GM21381 (cell line): ENCODE results near the gene NCK2.
"Not testable (repeated sequence)": the region's sequence is repeated elsewhere in the genome, so short reads cannot be mapped to it uniquely, and the experiment has no call there.

Experiments used
- ATAC-seq: cut with Tn5 transposase; IDR thresholded peaks from one replicate; pipeline ENCODE4 v1.9.1; 2021; ENCODE audit warnings: mild to moderate bottlenecking, moderate library complexity; ENCODE audit not compliant: unreplicated experiment

NCK2 gene

GRCh38 chr2:105754011-105754410 lies 9.3 kb downstream of the NCK2 start:
- no peak for ATAC-seq

DNA sequence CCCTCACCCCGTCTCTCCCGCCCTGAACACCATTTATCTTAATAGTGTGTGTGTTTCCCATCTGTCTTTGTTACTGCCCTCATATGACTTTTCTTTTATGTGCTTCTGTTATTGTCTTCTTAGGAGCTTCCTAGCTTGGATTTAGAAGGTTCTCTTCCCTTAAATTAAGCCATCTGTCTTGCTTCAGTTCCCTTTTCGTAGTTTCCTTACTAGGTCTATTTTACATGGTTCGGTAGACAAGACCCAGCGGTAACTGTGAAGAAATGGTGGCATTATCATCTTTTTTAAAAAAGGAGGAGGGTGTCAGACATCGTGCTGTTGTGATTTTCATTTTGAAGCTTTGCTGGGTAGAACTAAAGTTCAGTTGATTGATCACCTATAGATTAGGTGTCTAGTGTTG lies 10.3 kb downstream of the NCK2 start:
- no peak for ATAC-seq

DNA sequence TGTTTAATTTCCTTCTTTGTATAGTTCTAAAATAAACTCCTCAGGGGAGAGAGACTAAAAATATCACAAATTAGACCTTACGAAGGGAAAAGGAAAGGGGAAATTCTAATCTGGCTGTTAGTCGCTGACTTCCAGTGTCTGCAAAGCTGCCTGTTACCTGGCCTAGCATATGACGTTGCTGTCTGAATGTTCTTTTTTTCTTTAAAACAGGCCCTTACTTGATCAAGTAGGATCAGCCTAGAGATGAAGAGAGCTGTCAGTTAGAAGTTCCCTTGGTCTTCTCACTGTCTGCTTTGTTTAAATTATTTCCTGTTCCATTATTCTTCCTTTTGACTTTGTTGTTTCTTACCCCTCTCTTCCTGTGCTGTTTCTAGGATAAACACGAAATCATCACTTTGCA lies 11.2 kb downstream of the NCK2 start:
- ATAC-seq: no peak

DNA sequence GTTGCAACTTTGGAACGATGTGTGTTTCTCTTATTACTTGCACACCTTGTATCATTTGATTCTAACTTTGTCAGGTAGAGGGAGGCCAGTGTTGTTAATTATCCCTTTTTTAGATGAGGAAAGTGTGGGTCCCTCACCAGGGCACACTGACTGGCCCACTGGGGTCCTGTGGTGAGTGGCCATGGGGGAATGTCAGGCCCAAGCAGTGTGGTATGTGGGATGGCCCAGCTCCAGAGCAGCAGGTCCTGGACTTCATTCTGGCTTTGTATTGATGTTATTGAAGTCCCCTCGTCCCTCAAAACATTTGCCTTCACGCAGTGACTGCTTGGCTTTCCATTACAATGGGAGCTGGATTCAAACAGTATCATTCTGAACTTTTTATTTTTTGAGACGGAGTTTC lies 11.7 kb downstream of the NCK2 start:
- ATAC-seq: no peak

- ATAC-seq: not testable (repeated sequence)
Observed at GRCh38 chr2:105756865-105757264, 12.2 kb downstream of the NCK2 start.

DNA sequence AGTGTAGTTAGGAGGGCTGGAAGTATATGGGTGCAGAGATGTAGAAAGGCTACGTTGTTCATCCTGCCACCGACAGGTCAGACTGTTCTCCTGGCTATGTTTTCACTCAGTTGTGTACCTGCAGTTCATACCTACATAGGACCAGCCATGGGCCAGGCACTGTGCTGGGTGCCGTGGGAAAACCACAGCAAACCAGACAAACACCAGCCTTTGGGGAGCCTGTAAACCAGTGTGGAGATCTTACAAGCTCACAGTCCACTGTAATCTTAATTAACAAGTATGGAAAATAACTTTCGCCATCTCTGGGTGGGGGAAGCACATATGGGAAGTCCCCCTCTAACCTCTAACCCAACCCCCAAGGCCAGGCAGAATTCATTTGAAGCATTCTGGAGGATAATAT lies 12.7 kb downstream of the NCK2 start:
- no peak for ATAC-seq

DNA sequence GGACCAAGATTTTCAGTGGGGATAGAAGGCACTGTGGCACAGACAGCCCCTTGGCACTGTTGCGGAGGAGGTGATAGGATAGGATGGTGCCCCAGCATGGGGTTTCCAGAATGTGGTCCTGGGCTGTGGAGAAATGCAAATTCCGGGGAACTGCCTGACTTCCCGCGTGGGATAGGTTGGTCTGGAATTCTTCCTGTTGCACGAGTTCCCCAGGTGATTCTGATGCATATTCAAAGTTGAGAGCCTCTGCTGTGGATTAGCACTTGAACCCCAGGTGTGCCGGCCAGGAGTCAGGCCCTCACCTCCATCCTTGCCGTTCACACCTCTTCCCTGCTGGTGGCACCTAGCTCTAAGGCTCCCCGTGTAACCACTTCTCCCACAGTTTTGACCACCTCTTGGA lies 15.5 kb downstream of the NCK2 start:
- no peak for ATAC-seq

GRCh38 chr2:105760639-105761337 lies 16.1 kb downstream of the NCK2 start:
- no peak for ATAC-seq

DNA sequence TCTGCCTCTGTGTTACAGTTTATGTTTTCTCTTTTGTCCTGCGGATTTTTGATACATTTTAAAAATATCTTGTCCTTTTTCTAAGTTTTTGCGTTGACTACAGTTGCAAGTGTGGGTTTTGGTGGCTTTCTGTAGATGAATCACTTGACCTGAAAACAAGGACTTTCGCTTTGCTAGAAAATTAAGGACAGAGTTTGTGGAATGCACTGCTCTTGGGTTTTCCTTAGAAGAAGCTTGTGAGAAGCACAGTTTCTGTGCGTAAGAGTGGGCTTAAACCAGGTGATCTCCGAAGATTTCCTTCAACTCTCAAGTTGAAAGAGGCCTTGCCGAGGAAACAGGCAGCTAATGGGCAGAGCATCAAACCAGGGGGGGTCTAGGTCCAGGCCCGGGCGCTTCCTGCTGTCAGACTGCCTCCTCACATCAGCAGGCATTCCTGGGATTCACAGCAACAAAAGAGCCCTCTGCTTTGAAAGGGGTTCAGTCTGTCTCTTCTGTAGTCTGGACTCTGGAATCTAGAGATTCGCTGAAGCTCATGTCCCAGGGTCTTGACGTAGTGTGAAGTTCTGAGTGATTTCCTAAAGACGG lies 17.3 kb downstream of the NCK2 start:
- ATAC-seq: no peak

DNA sequence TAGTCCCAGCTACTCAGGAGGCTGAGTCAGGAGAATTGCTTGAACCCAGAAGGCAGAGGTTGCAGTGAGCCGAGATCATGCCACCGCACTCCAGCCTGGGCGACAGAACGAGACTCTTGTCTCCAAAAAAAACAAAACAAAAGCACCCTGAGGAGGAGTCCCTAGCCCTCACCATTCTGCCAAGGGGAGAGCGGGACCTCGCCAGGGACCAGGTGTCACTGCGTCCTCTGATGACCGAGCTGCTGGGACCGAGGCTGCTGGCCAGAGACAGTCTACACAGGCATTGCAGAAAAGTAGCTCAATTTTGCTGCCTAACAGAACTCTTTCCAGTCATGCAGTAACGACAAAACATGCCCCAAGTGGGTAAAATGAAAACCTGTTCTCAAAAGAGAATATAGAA lies 18.4 kb downstream of the NCK2 start:
- no peak for ATAC-seq

DNA sequence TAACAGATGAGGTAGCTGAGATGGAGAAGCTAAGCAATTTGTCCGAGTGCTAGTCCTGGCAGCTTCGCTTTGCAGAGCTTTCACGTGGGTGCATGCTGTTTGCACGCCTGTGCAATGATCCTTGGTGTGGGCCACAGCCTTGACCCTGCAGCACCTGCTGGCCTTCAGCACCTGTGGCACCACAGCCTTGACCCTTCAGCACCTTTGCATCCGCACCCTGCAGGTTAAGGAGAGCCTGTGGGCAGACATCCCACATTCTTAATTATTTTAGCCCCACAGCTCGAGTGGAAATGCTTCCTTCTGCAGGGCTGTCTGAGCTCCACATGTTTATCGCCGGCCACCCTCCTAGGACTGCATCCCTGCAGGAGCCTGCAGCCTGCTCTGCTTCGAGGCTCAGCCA lies 19.3 kb downstream of the NCK2 start:
- ATAC-seq: no peak

DNA sequence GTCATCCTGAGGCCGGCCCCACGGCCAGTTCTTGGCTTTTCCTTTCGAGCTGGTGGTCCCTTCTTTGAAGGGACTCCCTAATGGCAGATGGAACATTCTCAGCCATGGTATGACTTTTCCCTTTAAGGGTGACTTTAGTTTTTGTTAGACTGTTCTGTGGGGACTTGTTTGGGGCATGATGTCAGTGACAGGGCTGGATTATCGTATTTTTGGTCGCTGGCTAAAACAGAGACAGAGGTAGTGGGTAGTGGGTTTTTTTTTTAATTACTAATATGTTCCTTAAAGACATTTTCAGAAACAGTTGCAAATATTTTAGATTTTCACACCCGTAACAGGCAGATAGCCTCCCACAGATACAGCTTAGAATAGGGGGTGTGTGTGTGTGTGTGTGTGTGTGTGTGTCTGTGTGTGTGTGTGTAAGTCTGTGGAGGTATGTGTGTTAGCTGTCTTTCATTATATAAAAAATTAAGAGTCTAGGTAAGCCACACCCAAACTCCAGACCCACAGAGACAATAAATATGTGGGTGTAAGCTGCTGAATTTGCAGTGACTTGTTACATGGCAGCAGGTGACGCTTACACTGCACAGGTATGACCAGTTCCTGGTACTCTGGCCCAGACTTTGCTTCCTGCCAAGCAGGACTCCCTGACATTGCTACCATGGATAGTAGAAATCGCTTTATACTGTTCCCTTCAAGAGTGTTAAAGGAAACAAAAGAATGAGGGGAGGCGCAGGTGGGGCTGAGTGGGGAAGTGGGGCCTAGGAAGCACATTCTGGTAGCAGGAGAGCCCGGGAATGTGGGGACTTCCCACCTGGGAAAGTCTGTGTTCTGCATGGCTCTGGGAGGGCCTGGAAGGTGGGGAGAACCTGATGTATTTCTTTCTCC lies 20.9 kb downstream of the NCK2 start:
- no peak for ATAC-seq

- ATAC-seq: no peak
Observed at GRCh38 chr2:105766300-105766866, 21.7 kb downstream of the NCK2 start.

DNA sequence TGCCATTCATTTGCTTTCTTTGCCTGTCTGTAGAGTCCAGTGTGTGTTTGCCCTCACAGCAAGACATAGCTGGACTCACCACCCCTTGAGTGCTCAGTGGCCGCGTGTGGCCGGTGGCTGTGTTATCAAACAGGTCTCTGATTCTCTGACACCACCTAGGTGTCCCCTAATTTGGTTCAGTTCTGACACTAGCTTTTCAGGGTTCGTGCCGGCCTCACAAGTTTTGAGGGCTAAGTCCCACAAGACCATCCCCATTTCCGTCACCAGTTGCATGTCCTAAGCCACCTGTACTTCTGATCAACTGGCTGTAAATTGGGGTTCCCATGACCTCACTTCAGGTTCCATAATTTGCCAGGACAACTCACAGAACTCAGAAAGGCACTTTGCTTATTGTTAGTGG lies 23.5 kb downstream of the NCK2 start:
- no peak for ATAC-seq

GRCh38 chr2:105768961-105769452 lies 24.3 kb downstream of the NCK2 start:
- no peak for ATAC-seq

- no peak for ATAC-seq
Observed at GRCh38 chr2:105769504-105769903, 24.8 kb downstream of the NCK2 start.

- ATAC-seq: no peak
Observed at GRCh38 chr2:105770149-105770548, 25.4 kb downstream of the NCK2 start.

DNA sequence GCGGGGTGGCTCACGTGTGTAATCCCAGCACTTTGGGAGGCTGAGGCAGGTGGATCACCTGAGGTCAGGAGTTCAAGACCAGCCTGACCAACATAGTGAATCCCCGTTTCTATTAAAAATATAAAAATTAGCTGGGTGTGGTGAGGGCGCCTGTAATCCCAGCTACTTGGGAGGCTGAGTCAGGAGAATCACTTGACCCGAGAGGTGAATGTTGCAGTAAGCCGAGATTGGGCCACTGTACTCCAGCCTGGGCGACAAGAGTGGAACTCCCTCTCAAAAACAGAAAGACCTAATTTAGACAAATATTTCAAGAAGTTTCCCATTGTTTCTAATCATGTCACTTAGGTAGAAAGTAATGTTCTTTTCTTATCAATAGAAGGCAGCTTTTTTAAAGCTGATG lies 26.6 kb downstream of the NCK2 start:
- ATAC-seq: not testable (repeated sequence)

- no peak for ATAC-seq
Observed at GRCh38 chr2:105771836-105772235, 27.1 kb downstream of the NCK2 start.

GRCh38 chr2:105772362-105772761 lies 27.6 kb downstream of the NCK2 start:
- ATAC-seq: no peak

GRCh38 chr2:105773568-105773967 lies 28.9 kb downstream of the NCK2 start:
- no peak for ATAC-seq
